ENCODE data around the gene TUFM. TPM values are rescaled to one million over a fixed set of nuclear protein-coding genes. Genes with fewer than 3 reads are reported as not detected.
"Not testable (repeated sequence)": the region's sequence is repeated elsewhere in the genome, so short reads cannot be mapped to it uniquely, and the experiment has no call there.

Gene TUFM
- total RNA-seq, 2 donors from 2014 or later, result 252 to 427 TPM

- DNase-seq, result no peak
- no peak for TF ChIP-seq CTCF (IDR thresholded peaks at IDR 0.05)
- intact Hi-C loops (cut with DNase I), result loop anchor here (5.0 kb wide), 1 partner anchor 74 kb away; no protein-coding TSS in a partner anchor
- no peaks in the 10 kb centered on the region for H3K27me3 ChIP-seq
- peaks cover 11% of the 10 kb centered on the region for H3K36me3 ChIP-seq
- no peaks in the 10 kb centered on the region for H3K9me3 ChIP-seq
- H3K27ac ChIP-seq, result no peak overlapping the region
- no peak overlapping the region for H3K4me3 ChIP-seq
- H3K4me1 ChIP-seq, result no peaks in the 10 kb centered on the region
- H3K9ac ChIP-seq (ENCODE audit: low read depth in 2 of 2, low read length in 2 of 2), result no peak overlapping the region
Observed at GRCh38 chr16:28872952-28873351, 26.8 kb upstream of the TUFM start.

- Histone ChIP-seq H3K4me3 (no peak overlapping the region), H3K36me3 (peaks cover 11% of the 10 kb centered on the region), H3K4me1 (peaks cover 5% of the 10 kb centered on the region), H3K9ac (ENCODE audit: low read depth in 2 of 2, low read length in 2 of 2) (no peak overlapping the region), H3K9me3 (no peaks in the 10 kb centered on the region), H3K27ac (no peak overlapping the region), H3K27me3 (no peaks in the 10 kb centered on the region)
- intact Hi-C loops (cut with DNase I), result no loop called here
- no peak for TF ChIP-seq CTCF (IDR thresholded peaks at IDR 0.05)
- DNase-seq, result no peak
Observed at GRCh38 chr16:28869201-28869600, 23.1 kb upstream of the TUFM start.

GRCh38 chr16:28867646-28868045 is 21.5 kb upstream of the TUFM start:
- H3K27ac ChIP-seq; H3K27me3 ChIP-seq; H3K9me3 ChIP-seq; H3K9ac ChIP-seq (ENCODE audit: low read depth in 2 of 2, low read length in 2 of 2); H3K4me1 ChIP-seq; H3K4me3 ChIP-seq; DNase-seq; intact Hi-C loops (cut with DNase I): not testable (repeated sequence)
- peaks cover 11% of the 10 kb centered on the region for H3K36me3 ChIP-seq

- intact Hi-C loops (cut with DNase I), result no loop called here
- H3K4me3 ChIP-seq, result no peak overlapping the region
Observed at GRCh38 chr16:28867241-28867640, 21.1 kb upstream of the TUFM start.

GRCh38 chr16:28866454-28866804 is 20.3 kb upstream of the TUFM start:
- Histone ChIP-seq H3K27me3 (no peaks in the 10 kb centered on the region), H3K9me3 (no peaks in the 10 kb centered on the region), H3K4me3 (no peak overlapping the region), H3K27ac (no peak overlapping the region), H3K9ac (ENCODE audit: low read depth in 2 of 2, low read length in 2 of 2) (no peak overlapping the region), H3K4me1 (peaks cover 5% of the 10 kb centered on the region), H3K36me3 (peaks cover 11% of the 10 kb centered on the region)
- DNase-seq, result no peak
- intact Hi-C loops (cut with DNase I), result no loop called here
- no peak for TF ChIP-seq CTCF (IDR thresholded peaks at IDR 0.05)

More at GRCh38 chr16:28867241-28867640, 21.1 kb upstream of the TUFM start:
- no peak for TF ChIP-seq CTCF (IDR thresholded peaks at IDR 0.05)
- H3K4me1 ChIP-seq, result peaks cover 5% of the 10 kb centered on the region
- no peak overlapping the region for H3K27ac ChIP-seq
- DNase-seq, result no peak
- H3K27me3 ChIP-seq, result no peaks in the 10 kb centered on the region
- no peaks in the 10 kb centered on the region for H3K9me3 ChIP-seq
- H3K9ac ChIP-seq (ENCODE audit: low read depth in 2 of 2, low read length in 2 of 2), result no peak overlapping the region
- H3K36me3 ChIP-seq, result peaks cover 11% of the 10 kb centered on the region

GRCh38 chr16:28865722-28866453 is 19.7 kb upstream of the TUFM start:
- Histone ChIP-seq H3K36me3 (peaks cover 11% of the 10 kb centered on the region), H3K27me3 (no peaks in the 10 kb centered on the region), H3K4me3 (no peak overlapping the region), H3K27ac (no peak overlapping the region), H3K9me3 (no peaks in the 10 kb centered on the region), H3K9ac (ENCODE audit: low read depth in 2 of 2, low read length in 2 of 2) (peak overlapping the region in 1 of 2 donors; percentile 98), H3K4me1 (peaks cover 5% of the 10 kb centered on the region)
- no peak for TF ChIP-seq CTCF (IDR thresholded peaks at IDR 0.05)
- intact Hi-C loops (cut with DNase I), result no loop called here
- DNase-seq, result no peak
